ENCODE measurements around the gene SPINK2.

The SPINK2 gene

DNA sequence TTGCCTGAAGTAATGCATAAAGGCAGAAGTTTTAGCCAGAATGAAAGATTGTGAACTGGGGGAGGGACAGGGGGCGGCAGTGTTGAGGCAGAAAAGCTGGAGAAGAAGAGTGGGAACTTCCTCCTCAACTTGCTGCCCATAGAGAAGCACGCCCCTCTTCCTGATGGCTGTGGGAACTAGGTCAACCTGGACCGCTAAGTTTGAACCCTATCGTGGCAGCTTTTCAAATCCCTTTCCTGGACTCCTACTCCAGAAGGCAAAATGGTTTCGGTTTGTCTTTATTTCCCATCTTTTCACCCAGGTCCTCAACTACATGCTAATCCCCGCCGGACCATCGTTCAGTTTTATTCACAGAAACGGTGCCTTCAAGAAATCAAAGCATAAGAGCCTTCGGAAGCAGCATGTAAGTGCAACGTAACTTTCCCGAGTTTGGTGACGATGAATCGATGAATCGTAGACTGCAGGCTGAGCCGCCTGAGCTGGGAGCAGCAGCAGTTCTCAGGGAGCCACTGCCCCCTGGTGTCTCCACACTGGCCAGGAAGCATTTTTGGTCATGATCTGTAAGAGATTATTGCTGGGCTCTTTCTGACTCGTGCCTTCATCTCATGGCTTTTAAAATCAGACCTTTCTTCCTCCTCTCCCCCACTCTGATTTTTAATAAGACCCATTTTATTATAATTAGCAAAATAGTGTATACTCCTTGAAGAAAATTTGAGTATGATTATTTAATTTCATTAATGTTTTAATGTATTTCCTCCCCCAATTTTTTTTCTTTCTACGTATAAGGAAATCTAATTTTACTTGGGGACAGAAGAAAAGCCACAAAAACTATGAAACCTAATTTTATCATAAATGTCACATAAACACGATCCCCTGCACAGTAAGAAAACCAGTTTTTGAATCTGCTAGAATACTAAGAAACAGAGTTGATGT is 21.4 kb downstream of the SPINK2 start:
- no peak for DNase-seq

DNA sequence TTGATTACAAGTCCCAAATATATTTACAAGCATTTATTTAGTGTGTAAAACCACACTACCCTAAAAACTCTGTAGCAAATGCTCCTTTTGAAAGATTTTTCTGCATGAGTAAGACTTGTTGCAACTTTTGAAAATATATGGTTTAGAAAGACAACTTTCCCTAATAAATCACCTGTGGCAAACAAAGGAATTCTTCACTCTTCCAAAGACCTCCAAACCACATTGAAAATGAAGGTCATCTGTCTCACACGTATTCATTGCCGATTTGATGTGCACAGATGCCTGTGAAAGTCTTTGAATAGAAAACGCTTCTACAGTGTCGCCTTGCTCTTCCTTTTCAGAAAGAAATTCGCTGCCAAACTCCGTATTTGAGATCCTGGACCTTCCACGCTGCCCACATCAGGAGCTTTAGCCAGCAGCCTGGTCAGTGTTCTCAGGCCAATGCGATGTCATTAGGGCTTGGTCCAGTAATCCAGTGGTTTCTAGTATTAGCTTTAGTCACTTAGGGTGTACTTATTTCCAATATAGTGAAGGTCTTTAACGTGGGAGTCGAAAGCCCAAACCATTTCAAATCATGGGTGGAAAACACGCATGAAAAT is 22.2 kb downstream of the SPINK2 start:
- DNase-seq, result no peak

- no peak for DNase-seq
Observed at GRCh38 chr4:56796211-56796610, 25.3 kb downstream of the SPINK2 start.

DNA sequence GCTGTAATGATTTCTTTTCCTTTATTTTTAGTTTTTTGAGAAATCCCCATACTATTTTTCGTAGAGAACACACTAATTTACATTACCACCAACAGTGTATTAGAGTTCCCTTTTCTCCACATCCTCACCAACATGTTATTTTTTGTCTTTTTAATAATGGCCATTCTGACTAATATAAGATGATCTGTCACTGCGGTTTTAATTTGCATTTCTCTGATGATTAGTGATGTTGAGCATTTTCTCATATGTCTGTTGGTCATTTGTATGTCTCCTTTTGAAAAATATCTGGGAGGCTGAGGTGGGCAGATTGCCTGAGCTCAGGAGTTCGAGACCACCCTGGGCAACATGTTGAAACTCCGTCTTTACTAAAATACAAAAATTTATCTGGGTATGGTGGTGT is 30.2 kb downstream of the SPINK2 start:
- no peak for DNase-seq

DNA sequence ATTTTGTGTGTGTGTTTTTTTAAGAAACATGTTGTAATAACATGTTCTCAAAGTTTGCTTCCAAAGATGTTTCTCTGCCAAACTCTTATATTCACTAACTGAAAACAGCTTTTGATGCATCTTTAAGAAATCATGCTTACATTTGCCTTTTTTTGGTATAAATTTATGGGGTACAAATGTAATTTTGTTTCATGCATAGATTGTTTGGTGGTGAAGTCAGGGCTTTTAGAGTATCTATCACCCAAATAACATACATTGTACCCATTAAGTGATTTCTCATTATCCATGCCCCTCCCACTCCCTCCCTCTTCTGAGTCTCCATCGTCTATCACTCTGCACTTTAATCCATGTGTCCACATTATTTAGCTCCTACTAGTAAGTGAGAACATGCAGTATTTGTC is 30.8 kb downstream of the SPINK2 start:
- DNase-seq, result no peak

- no peak for DNase-seq
Observed at GRCh38 chr4:56788081-56788480, 33.4 kb downstream of the SPINK2 start.

GRCh38 chr4:56787380-56787779 is 34.1 kb downstream of the SPINK2 start:
- DNase-seq, result no peak

- no peak for DNase-seq
Observed at GRCh38 chr4:56786955-56787354, 34.5 kb downstream of the SPINK2 start.

DNA sequence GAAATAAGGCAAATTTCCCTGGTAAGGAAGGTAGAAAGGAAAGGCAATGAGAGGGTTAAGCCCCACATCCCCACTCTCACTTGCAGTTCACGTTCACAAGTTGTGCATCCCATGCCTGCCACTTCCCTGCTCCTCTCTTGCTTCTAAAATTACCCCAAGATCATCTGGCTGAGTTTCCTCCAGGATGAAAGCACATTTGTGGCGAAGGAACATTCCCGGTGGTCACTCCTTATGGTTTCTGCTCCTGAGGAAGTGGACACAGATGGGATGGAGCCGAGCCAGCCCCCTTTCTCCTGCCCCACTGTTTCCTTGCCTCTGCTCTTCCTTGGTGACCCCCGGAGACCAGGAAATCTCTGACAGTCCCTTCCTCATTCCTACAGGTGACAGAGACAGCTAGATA is 37.5 kb downstream of the SPINK2 start:
- DNase-seq, result no peak

DNA sequence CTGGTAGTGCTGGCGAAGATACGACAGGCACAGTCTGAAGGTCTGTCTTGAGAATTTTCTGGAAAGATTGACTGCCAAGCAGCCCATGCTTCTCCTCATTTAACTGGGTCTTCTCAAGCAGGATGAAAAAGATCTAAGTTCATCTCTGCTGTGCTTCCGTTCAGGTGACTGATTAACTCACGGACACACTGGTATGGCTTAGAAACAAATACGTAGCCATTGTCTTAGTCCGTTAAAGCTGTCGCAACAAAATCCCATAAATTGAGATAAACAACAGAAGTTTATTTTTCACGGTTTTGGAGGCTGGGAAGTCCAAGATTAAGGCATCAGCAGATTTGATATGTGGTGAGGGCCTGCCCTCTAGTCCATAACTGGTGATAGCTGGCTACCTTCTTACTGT is 39.5 kb downstream of the SPINK2 start:
- no peak for DNase-seq

GRCh38 chr4:56773346-56773745 is 48.2 kb downstream of the SPINK2 start:
- DNase-seq, result no peak

DNA sequence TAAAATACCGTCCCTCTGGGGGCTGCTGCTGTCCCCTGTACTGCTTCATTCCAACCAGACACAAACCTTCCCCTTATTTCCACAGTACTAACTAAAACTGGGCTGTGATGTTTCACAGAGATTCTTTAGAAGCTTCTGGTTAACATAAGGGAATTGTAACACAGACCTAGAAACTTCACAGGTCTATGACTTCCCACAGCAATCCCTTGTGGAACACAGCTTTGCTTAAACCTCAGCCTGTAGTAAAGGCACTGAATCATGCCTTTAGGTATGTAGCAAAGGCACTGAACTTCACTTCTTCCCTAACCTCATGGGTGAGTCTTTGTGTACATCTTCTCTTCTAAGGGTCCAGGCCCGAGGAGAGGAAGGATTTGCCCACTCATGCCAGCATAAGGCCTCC is 49.4 kb downstream of the SPINK2 start:
- no peak for DNase-seq

DNA sequence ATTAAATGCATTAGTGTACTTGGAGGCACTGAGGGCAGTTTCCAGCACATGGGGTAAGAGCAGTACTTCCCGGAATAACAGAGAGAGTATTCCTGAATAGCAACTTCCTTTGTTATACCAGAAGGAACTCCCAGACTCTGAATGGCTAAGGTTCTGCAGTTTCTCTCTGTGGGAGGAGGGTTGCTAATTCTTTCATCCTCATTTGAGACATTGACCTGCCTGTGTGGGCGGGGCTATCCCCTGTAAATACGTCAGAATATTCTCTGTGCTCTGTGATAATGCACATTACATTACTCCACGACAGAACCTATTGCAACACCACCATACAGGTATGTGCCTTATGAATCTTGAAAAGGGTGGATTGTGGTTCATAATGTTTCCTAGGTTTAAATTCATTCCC is 52.7 kb downstream of the SPINK2 start:
- no peak for DNase-seq

DNA sequence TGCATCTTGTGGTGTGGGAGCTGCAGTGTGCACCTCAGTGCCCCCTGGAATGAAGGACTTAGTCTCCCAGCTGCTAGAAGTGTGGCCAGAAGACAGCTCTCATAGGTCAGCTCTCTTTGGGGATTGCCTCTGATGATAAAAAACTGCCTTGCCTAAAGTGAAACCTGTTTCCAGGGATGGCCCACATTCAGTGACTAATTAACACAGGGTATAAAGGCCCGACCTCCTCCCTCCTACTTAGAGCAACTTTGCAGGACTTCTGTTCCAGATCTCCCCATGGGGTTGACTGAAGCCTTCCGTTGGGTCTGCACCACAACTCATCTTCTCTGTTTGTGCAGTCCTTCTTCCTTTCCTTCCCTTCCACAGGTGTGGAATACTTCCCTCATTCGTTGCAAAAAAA is 53.2 kb downstream of the SPINK2 start:
- DNase-seq, result no peak

DNA sequence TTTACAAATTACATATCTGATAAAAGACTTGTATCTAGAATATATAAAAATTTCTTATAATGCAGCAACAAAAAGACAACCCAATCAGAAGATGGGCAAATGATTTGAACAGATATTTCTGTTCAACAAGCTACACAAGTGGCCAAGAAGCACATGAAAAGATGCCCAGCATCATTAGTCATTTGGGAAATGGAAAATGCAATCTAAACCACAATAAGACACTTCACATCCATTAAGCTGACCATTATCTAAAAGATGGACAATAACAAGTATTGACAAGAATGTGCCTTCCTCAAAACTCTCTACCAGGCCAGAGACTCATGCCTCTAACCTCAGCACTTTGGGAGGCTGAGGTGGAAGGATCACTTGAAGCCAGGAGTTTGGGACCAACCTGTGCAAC is 53.9 kb downstream of the SPINK2 start:
- DNase-seq, result no peak

DNA sequence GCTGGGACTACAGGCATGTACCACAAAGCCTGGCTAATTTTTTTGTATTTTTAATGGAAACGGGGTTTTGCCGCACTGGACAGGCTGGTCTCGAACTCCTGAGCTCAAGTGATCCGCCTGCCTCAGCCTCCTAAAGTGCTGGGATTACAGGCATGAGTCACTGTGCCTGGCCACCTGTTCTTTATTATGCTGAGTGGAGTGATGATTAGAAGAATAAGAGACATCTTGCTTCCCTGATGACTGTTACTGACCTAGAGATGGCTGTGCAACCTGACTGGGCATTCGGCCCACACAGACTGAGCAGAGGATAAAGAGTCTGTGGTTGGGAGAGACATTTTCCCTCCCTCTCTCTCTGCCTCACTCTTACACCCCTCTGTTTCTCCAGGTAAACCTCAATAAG is 56.7 kb downstream of the SPINK2 start:
- DNase-seq, result no peak

- DNase-seq, result no peak
Observed at GRCh38 chr4:56764223-56764622, 57.3 kb downstream of the SPINK2 start.

- no peak for DNase-seq
Observed at GRCh38 chr4:56762484-56763250, 58.8 kb downstream of the SPINK2 start.

GRCh38 chr4:56760183-56760582 is 61.3 kb downstream of the SPINK2 start:
- no peak for DNase-seq

Measured in cortex of kidney (tissue), 1 donor.